Activated naive CD4-positive, alpha-beta T cell treated with anti-CD3 and anti-CD28 coated beads, Interleukin-2, amount 10 ng/mL, durations not matched to agents 7 days and 5 days (primary cell): Measurements from ENCODE around the gene INPP5K.
A peak's percentile ranks its signal among the peaks of the same experiment; 100 is the strongest.

Experiments used
- CTCF ChIA-PET: fragments of 350-600 bp; sonication (Branson Sonifier 250); formaldehyde crosslinking; loops from one replicate; lab custom pipeline; 2021; ENCODE audit warnings: antibody characterized with exemption; lab: Charles Lee
- DNase-seq: peaks from one replicate; pipeline ENCODE4 v3.0.0-alpha.2; 2020
- H3K27ac Mint-ChIP-seq: one replicate; pipeline ENCODE4 v1.8.0; 2021; ENCODE audit warnings: mild to moderate bottlenecking, moderate library complexity, mixed read lengths
- H3K27me3 Mint-ChIP-seq: one replicate; pipeline ENCODE4 v1.8.0; 2021; ENCODE audit warnings: mild to moderate bottlenecking, mixed read lengths
- H3K36me3 Mint-ChIP-seq: one replicate; pipeline ENCODE4 v1.8.0; 2021; ENCODE audit warnings: mixed read lengths
- H3K4me1 Mint-ChIP-seq: one replicate; pipeline ENCODE4 v1.8.0; 2021; ENCODE audit warnings: mixed read lengths
- H3K4me3 Mint-ChIP-seq: one replicate; pipeline ENCODE4 v1.8.0; 2021; ENCODE audit warnings: mild to moderate bottlenecking, moderate library complexity, mixed read lengths
- H3K9me3 Mint-ChIP-seq: one replicate; pipeline ENCODE4 v1.8.0; 2021; ENCODE audit warnings: mixed read lengths

Gene INPP5K

DNA sequence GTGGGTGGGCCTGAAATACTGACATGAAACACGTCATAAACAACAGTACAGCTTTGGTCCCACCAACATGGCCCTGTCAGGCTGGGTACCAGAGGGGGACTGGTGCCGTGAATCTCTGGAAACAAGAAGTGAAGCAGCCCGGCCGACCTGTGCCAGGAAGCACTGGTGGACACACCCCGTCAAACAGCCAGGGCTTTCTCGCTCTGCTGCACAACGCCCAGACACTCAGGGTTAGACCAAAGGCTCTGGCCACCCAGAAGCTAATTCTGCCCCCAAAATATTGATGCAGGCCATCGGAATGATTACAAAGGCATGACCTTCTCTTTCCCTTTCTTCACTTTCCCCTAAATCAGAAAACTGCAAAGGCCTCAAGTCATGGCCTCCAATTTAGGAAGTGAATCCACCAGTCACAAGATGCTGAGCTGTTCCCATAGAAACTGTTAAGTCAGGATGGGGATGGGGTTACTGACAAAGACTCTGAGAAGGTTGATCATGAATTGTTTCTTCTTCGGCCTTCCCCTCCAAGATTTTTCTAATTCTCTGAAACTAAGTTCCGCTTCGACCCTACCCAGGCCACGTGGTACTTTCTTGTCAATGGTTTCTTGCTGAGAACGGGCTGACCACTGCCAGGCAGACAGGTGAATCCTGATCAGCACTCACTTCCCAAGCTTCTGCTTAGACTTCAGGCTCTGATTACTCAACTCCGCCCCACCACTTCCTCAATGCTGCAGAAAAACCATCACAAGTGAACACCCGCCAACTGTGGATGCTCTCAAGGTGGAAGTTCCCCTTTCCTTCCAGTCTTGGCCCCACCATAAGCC is 39.4 kb upstream of the INPP5K start:
- Mint-ChIP-seq H3K4me1 (peaks cover 26% of the 10 kb centered on the region), H3K27ac (no peak overlapping the region), H3K36me3 (peaks cover 11% of the 10 kb centered on the region), H3K4me3 (no peak overlapping the region), H3K27me3 (no peaks in the 10 kb centered on the region), H3K9me3 (no peaks in the 10 kb centered on the region)
- DNase-seq, result no peak
- CTCF ChIA-PET, result no interaction called here

GRCh38 chr17:1554751-1555540 is 38.5 kb upstream of the INPP5K start:
- Mint-ChIP-seq H3K27ac (no peak overlapping the region), H3K9me3 (no peaks in the 10 kb centered on the region), H3K27me3 (no peaks in the 10 kb centered on the region), H3K4me1 (peaks cover 20% of the 10 kb centered on the region), H3K4me3 (no peak overlapping the region), H3K36me3 (peaks cover 19% of the 10 kb centered on the region)
- CTCF ChIA-PET, result interaction anchor here (0.7 to 1.2 kb wide), 2 partner anchors 38 to 40 kb away, joined by 3 read pairs; partner anchors contain the start of gene INPP5K
- no peak for DNase-seq

DNA sequence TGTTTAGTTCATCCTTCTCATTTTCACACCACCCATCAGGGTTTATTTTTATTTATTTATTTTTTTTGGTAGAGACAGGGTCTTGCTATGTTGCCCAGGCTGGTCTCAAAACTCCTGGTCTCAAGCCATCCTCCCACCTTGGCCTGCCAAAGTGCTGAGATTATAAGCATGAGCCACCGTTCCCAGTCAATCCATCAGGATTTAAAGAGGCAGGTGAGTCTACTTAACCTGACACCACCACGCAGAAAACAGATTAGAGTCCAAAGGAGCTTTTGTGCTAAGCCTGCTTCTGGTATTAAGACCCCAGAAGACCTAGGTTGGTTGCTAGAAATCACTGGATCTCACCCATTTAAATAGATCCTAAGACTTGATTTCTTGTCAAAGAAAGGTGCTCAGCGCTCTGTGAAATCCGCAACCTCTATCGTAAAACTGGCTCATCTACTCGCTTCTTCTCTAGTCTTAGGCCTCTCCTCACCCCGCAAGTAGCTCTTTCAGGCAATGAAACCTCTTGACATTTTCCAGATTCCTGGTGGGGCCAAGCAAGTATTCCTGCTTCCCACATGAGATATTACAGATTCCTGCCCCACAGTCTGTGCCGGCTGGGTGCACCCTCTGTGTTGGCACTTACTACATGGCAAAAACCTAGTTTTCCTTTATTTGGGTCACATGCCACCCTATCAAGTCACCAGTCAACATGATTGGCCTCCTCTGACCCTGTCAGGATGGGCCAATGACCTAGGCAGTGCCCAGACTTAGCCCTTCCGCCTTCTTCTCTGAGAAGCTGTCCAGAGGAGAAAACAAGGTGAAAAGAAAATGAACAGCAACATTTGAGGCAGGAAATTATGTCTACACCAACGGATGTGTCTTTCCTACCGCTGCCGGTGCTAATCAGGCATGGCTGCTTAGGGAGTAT is 37.2 kb upstream of the INPP5K start:
- Mint-ChIP-seq H3K4me1 (peaks cover 17% of the 10 kb centered on the region), H3K27me3 (no peaks in the 10 kb centered on the region), H3K9me3 (no peaks in the 10 kb centered on the region), H3K4me3 (no peak overlapping the region), H3K36me3 (peaks cover 20% of the 10 kb centered on the region), H3K27ac (no peak overlapping the region)
- DNase-seq, result no peak
- CTCF ChIA-PET, result interaction anchor here (0.7 to 1.2 kb wide), 2 partner anchors 37 to 38 kb away, joined by 3 read pairs; partner anchors contain the start of gene INPP5K

GRCh38 chr17:1552932-1553331 is 36.5 kb upstream of the INPP5K start:
- H3K36me3 Mint-ChIP-seq, result peaks cover 27% of the 10 kb centered on the region

GRCh38 chr17:1551741-1552140 is 35.3 kb upstream of the INPP5K start:
- H3K4me1 Mint-ChIP-seq, result peaks cover 12% of the 10 kb centered on the region
- peaks cover 27% of the 10 kb centered on the region for H3K36me3 Mint-ChIP-seq
- H3K9me3 Mint-ChIP-seq, result no peaks in the 10 kb centered on the region
- CTCF ChIA-PET, result no interaction called here
- H3K27ac Mint-ChIP-seq, result no peak overlapping the region
- H3K27me3 Mint-ChIP-seq, result no peaks in the 10 kb centered on the region
- DNase-seq, result no peak
- no peak overlapping the region for H3K4me3 Mint-ChIP-seq

More at GRCh38 chr17:1552932-1553331, 36.5 kb upstream of the INPP5K start:
- no peaks in the 10 kb centered on the region for H3K27me3 Mint-ChIP-seq
- H3K9me3 Mint-ChIP-seq, result no peaks in the 10 kb centered on the region
- no peak for DNase-seq
- no peak overlapping the region for H3K4me3 Mint-ChIP-seq
- peaks cover 17% of the 10 kb centered on the region for H3K4me1 Mint-ChIP-seq
- no peak overlapping the region for H3K27ac Mint-ChIP-seq
- CTCF ChIA-PET, result no interaction called here

- Mint-ChIP-seq H3K27me3 (no peaks in the 10 kb centered on the region), H3K27ac (no peak overlapping the region), H3K4me3 (no peak overlapping the region), H3K36me3 (peaks cover 28% of the 10 kb centered on the region), H3K9me3 (no peaks in the 10 kb centered on the region), H3K4me1 (no peaks in the 10 kb centered on the region)
- CTCF ChIA-PET, result interaction anchor here (1.2 kb wide), 1 partner anchor 15 kb away, joined by 3 read pairs; no protein-coding TSS in a partner anchor
- no peak for DNase-seq
Measured at GRCh38 chr17:1548032-1548431, 31.6 kb upstream of the INPP5K start.

DNA sequence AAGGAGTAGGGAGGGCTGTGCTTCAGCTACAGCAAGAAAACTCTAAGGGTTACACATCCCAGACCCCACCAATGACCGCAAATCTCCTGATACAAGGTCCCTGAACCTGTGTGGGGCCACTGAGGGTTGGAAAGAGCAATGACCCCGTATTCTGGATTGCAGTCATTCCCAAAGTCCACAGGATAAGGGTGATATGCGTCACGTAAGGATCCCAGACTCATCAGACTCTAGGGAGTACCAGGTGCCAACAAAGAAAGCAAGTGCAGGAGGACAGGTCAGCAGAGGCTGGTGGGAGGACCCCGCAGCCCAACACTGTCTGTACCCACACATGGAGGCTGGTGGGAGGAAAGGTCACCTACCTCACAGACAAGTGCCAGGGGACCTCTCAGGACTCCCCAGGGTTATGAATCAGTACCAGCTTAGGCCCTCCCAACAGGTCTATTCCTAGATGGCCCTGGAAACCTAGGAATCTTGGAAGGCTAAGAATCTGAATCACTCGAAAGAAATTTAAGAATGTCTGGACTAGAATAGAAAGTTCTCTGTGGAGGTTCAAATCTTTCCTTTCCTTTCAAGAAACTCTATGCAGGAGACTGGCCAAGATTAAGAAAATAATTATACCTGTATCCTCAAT is 30.0 kb upstream of the INPP5K start:
- DNase-seq, result no peak
- Mint-ChIP-seq H3K4me1 (no peaks in the 10 kb centered on the region), H3K27me3 (no peaks in the 10 kb centered on the region), H3K9me3 (no peaks in the 10 kb centered on the region), H3K36me3 (peaks cover 27% of the 10 kb centered on the region), H3K4me3 (no peak overlapping the region), H3K27ac (no peak overlapping the region)
- CTCF ChIA-PET, result no interaction called here

GRCh38 chr17:1545618-1546017 is 29.2 kb upstream of the INPP5K start:
- CTCF ChIA-PET, result no interaction called here
- Mint-ChIP-seq H3K27me3 (no peaks in the 10 kb centered on the region), H3K4me3 (no peak overlapping the region), H3K9me3 (no peaks in the 10 kb centered on the region), H3K27ac (no peak overlapping the region), H3K36me3 (peaks cover 26% of the 10 kb centered on the region), H3K4me1 (no peaks in the 10 kb centered on the region)
- no peak for DNase-seq

DNA sequence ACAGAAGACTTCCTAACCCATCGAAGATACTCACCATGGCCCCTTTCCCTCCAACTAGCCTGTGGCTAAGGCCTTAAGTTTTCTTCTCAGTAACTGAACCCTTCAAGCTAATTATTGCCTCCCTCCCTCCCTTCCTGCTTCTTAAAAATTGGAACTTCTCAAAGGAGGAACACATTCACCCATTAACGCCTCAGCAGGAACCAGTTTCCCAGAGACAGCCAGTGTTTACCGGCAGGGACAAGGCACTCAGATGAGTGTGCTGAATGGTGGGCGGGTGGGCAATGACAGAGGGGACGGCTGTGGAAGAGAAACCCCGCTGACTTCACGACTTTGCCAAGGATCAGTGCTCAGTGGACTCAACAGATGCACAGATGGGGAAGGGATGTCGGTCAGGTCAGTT is 25.9 kb upstream of the INPP5K start:
- Mint-ChIP-seq H3K4me3 (no peak overlapping the region), H3K36me3 (peaks cover 25% of the 10 kb centered on the region), H3K27ac (no peak overlapping the region), H3K27me3 (no peaks in the 10 kb centered on the region), H3K9me3 (no peaks in the 10 kb centered on the region), H3K4me1 (no peaks in the 10 kb centered on the region)
- CTCF ChIA-PET, result no interaction called here
- no peak for DNase-seq

- no peak overlapping the region for H3K4me3 Mint-ChIP-seq
- CTCF ChIA-PET, result no interaction called here
- DNase-seq, result no peak
- no peaks in the 10 kb centered on the region for H3K9me3 Mint-ChIP-seq
- no peaks in the 10 kb centered on the region for H3K27me3 Mint-ChIP-seq
- no peaks in the 10 kb centered on the region for H3K4me1 Mint-ChIP-seq
- peaks cover 25% of the 10 kb centered on the region for H3K36me3 Mint-ChIP-seq
- peak overlapping the region; percentile 45 for H3K27ac Mint-ChIP-seq
Measured at GRCh38 chr17:1541367-1541904, 25.0 kb upstream of the INPP5K start.

DNA sequence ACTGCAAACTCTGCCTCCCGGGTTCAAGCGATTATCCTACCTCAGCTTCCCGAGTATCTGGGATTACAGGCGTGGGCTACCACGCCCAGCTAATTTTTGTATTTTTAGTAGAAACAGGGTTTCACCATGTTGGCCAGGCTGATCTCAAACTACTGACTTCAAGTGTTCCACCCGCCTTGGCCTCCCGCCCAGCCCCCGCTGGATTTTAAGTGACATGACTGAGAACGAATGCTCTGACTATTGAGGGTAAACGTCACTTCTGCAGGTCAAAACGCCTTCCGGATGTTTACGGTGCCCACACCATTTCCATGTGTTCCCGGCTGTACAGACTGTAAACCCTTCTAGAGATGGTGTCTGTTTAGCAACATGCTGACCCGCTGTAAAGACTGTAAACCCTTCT is 23.4 kb upstream of the INPP5K start:
- peaks cover 24% of the 10 kb centered on the region for H3K36me3 Mint-ChIP-seq

DNA sequence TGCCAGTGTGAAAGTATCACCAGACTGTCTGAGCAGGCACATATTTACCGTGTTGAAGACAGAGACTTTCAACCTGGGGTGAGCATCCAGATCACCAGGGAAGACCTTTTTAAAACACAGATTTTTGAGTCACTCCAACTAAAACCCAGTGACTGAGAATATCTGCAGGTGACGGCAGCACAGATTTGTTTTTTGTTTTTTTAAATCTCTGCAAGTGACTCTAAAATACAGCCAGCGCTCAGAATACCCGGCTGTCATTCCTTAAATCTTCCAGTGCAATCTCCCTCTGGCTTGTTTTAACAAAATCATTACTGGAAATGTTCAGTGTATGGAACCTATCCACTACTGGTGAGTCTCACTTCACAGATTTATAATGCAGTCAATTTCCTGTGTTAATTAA is 19.3 kb upstream of the INPP5K start:
- peaks cover 29% of the 10 kb centered on the region for H3K36me3 Mint-ChIP-seq
- no peak overlapping the region for H3K27ac Mint-ChIP-seq
- CTCF ChIA-PET, result no interaction called here
- H3K4me3 Mint-ChIP-seq, result no peak overlapping the region
- H3K9me3 Mint-ChIP-seq, result no peaks in the 10 kb centered on the region
- H3K4me1 Mint-ChIP-seq, result no peaks in the 10 kb centered on the region
- no peak for DNase-seq
- no peaks in the 10 kb centered on the region for H3K27me3 Mint-ChIP-seq

More for the DNA sequence above, 23.4 kb upstream of the INPP5K start:
- H3K4me1 Mint-ChIP-seq, result no peaks in the 10 kb centered on the region
- DNase-seq, result no peak
- CTCF ChIA-PET, result no interaction called here
- H3K9me3 Mint-ChIP-seq, result no peaks in the 10 kb centered on the region
- H3K27me3 Mint-ChIP-seq, result no peaks in the 10 kb centered on the region
- peak overlapping the region; percentile 62 for H3K27ac Mint-ChIP-seq
- H3K4me3 Mint-ChIP-seq, result no peak overlapping the region

- Mint-ChIP-seq H3K27me3 (no peaks in the 10 kb centered on the region), H3K36me3 (peaks cover 26% of the 10 kb centered on the region), H3K4me3 (no peak overlapping the region), H3K27ac (peak overlapping the region; percentile 20), H3K9me3 (no peaks in the 10 kb centered on the region), H3K4me1 (peaks cover 4% of the 10 kb centered on the region)
- no peak for DNase-seq
- CTCF ChIA-PET, result interaction anchor here (0.8 to 2.6 kb wide), 11 partner anchors 13 to 171 kb away, joined by 3 to 28 read pairs (median 3); no protein-coding TSS in a partner anchor
Measured at GRCh38 chr17:1533661-1534325, 17.4 kb upstream of the INPP5K start.
